ENCODE measurements around the gene NDUFAF2. TPM values are rescaled to one million over a fixed set of nuclear protein-coding genes. Genes with fewer than 3 reads are reported as not detected.

The NDUFAF2 gene
- total RNA-seq, 1 donor from 2014 or later = 27.0 TPM

- ATAC-seq = no peak
- intact Hi-C loops (cut with DNase I) = no loop called here
- no peak for DNase-seq (ENCODE audit: low spot score)
Observed at GRCh38 chr5:61198606-61199005, 253.6 kb downstream of the NDUFAF2 start.

- DNase-seq (ENCODE audit: low spot score) = no peak
- intact Hi-C loops (cut with DNase I) = loop anchor here (10.0 kb wide), 1 partner anchor 1366 kb away; no protein-coding TSS in a partner anchor
- no peak for ATAC-seq
Observed at GRCh38 chr5:61200582-61201155, 255.7 kb downstream of the NDUFAF2 start.

- intact Hi-C loops (cut with DNase I) = loop anchor here (10.0 kb wide), 1 partner anchor 1367 kb away; no protein-coding TSS in a partner anchor
- ATAC-seq = no peak
- no peak for DNase-seq (ENCODE audit: low spot score)
Observed at GRCh38 chr5:61202213-61202612, 257.2 kb downstream of the NDUFAF2 start.

Other genes with a start within 250 kb of the NDUFAF2 start
- gene DEPDC1B, start 245.0 kb upstream of the NDUFAF2 start, total RNA-seq = 9.8 TPM
- 32.1 TPM for gene ELOVL7, start 100.9 kb upstream of the NDUFAF2 start, total RNA-seq
- gene ERCC8, start 135 bp upstream of the NDUFAF2 start, total RNA-seq = 11.9 TPM
- 37.8 TPM for gene SMIM15, start 217.3 kb downstream of the NDUFAF2 start, total RNA-seq